CMK (cell line): Measurements from ENCODE around the gene ZNF782.
A peak's percentile ranks its signal among the peaks of the same experiment; 100 is the strongest.
"Not testable (repeated sequence)": the region's sequence is repeated elsewhere in the genome, so short reads cannot be mapped to it uniquely, and the experiment has no call there.

ENCODE experiments used
- DNase-seq: peaks from one replicate; pipeline ENCODE4 v3.0.0-alpha.2; 2010; ENCODE audit warnings: low read depth

ZNF782 gene

GRCh38 chr9:96853781-96854650, at the start of gene ZNF782:
Gene ZNF782 (minus strand): TSS chr9:96854514. CDS start chr9:96851961, 2,553 bp downstream.
- peak; percentile 89 for DNase-seq

DNA sequence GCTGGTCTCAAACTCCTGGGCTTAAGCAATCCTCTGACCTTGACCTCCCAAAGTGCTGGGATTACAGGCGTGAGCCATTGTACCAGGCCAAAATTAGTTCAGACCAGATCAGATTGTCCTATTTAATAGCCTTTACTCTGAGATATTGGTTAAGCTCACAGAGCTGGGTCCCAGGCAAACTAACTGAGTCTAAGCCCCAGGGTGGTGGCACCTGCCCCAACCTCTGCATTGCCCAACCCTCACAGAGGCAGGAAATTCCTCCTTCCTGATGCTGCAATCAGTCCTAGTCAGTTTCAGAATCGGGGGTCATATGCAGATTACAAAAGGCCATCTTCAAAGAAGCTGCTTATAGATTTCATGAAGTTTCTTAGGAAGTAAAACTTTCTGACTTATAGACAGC, 45.7 kb upstream of the ZNF782 start:
- DNase-seq = not testable (repeated sequence)

DNA sequence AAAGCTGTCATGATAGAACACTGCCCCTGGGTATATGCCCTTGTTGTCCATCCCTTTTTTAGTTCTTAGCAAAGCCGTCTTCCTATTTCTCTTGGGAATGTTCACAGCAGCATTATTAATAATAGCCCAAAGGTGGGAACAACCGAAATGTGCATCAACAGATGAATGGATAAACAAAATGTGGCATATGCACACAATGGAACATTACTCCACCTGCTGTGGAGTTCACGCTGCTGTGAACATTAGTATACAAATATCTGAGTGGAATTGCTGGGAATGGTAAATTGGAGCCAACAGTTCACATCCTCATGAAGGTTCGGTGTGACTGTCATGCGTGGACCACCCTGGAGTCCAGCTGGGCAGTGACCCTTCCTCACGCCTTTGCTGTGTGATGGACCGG, 37.8 kb upstream of the ZNF782 start:
- DNase-seq = no peak

DNA sequence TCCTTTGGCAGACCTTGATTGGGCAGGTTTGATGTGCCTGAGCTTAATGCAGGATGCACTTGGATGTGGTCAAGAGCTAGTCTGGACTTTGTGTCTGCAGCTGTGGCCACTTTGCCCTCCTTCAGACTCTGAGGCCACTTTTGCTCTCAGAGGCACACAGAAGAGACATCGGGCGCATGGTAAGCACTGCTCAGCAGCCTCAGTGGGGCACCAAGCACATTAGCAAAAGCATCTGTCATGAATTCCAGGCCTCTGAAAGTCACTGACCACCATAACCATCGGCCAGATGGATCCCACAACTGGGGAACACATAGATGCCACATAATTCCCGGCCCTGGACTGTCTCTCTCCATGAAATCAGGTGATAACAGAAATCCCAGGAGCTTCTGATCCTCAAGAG, 34.3 kb upstream of the ZNF782 start:
- DNase-seq = no peak

DNA sequence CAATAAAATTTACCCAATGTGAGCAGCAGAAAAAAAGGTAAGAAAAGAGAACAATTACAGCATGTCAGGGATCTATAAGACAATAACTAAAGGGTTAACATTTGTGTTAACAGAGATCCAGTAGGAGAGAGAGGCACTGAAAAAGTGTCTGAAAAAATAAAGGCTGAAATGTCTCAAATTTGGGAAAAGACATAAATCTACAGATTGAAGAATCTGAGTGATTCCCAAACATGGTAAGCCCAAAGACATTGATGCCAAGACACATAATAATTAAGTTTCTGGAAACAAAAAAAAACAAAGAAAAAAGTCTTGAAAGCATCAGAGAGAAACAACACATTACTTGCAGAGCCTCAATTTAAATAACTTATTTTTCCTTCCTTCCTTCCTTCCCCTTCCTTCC, 31.1 kb upstream of the ZNF782 start:
- DNase-seq = no peak

DNA sequence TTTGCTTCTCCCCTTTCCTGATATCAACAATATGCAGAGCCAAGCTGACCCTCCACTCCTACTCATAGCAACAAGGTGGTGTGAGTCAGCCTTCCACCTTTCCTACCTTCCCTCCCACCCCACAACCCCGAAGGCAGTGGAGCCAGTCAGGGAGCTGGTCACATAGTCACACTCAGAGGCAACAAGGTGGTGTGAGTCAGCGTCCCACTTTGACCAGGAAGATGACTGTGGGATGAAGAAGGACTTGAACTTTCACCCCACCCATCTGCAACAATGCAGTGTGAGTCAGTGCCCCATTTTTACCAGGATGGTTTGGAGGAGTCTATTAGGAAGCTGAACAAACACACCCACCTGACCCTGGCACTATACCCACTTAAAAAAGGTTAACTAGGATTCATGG, 30.1 kb upstream of the ZNF782 start:
- no peak for DNase-seq

DNA sequence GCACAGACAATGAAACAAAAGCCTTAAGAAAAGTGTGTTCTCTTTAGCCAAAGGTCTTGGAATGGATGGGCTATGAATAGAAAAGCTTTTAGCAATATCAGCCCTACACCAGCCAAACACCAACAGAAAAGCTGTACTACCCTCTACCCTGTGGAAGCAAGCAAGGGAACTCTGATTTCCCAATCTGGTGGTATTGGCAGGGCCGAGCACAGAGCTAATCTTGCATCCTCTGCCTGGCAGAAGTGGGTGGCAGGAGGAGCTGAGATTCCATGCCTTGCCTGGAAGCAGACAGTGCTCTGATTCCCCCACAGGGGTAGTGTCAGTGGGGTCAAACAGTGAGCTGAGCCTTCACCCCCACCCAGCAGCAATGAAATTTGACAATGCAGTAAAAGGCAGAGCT, 29.6 kb upstream of the ZNF782 start:
- no peak for DNase-seq

GRCh38 chr9:96877269-96877668, 23.0 kb upstream of the ZNF782 start:
- no peak for DNase-seq

- peak; percentile 32 for DNase-seq
These were observed 21.3 kb upstream of the ZNF782 start for GRCh38 chr9:96875461-96876142.

GRCh38 chr9:96874947-96875460, 20.7 kb upstream of the ZNF782 start:
- DNase-seq = no peak

DNA sequence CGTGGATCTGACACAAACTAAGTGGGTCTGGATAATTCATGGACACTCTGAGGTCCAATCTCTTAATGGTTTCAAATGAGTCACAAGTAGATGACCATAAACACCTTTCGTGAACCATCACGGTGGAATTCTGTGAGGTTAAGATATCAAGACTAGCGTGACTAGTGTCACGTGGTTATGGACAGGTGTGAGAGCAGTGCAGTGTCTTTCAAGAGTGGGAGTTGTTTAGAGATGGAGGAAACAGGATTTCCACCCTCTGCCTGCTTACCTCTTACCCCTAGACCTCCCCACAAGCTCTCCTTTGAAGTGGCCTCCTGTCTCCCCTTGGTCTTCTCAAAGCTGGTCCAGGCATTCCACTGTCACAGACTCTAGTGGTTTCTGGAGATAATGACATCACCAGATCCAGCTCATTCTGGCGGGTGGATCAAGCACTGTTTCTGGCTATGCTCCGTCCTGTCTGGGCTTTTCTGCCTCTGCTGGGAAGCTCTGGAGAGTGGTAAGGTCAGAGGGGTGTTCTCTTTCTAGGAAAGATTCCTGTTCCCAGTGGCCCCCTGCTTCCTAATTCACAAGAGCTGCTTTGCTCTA, 20.0 kb upstream of the ZNF782 start:
- no peak for DNase-seq

DNA sequence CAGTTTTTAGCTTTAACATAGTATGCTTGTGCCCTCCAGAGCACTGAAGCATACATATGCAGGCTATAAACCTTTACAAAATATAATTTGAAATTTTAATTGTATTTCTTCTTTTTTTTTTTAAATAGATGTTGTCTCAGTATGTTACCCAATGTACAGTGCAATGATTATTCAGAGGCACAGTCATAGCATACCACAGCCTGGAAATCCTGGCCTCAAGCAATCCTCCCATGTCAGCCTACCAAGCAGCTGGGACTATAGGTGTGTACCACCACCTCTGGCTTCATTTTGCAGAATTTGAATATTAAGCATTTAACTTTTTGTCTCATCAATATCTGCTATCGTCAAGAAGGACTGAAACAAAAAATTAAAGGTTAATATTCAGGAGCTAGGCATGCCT, 16.9 kb upstream of the ZNF782 start:
- no peak for DNase-seq

GRCh38 chr9:96868709-96869108, 14.4 kb upstream of the ZNF782 start:
- no peak for DNase-seq

DNA sequence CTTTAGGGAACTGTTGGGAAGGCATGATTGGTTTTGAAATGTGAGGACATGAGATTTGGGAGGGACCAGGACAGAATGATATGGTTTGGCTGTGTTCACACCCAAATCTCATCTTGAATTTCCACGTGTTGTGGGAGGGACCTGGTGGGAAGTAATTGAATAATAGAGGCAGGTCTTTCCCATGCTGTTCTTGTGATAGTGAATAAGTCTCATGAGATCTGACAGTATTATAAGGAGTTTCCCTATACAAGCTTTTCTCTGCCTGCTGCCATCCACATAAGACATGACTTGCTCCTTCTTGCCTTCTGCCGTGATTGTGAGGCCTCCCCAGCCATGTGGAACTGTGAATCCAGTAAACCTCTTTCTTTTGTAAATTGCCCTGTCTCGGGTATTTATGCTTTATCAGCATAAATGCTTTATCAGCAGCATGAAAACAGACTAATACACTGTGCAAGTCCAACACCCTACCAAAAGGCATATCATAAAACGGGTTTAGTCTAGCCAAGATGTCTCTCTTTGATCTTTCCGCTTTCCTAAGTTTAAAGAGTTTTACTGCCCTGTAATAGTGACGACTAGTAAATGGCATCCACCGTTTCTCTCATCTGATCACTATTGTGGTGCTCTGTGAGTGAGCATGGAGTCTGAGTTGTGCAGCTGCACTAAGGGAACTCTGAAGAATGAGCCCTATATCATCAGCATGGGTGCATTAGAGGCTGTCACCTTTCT, 12.9 kb upstream of the ZNF782 start:
- DNase-seq = no peak

DNA sequence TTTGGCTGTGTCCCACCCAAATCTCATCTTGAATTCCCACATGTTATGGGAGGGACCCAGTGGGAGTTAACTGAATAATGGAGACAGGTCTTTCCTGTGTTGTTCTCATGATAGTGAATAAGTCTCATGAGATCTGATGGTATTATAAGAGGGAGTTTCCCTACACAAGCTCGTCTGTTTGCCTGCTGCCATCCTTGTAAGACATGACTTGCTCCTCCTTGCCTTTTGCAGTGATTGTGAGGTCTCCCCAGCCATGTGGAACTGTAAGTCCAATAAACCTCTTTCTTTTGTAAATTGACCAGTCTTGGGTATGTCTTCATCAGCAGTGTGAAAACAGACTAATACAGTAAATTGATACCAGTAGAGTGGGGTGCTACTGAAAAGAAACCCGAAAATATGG, 10.9 kb upstream of the ZNF782 start:
- not testable (repeated sequence) for DNase-seq

GRCh38 chr9:96859461-96860198, 5.3 kb upstream of the ZNF782 start:
- DNase-seq = no peak

GRCh38 chr9:96858670-96859069, 4.4 kb upstream of the ZNF782 start:
- DNase-seq = no peak

DNA sequence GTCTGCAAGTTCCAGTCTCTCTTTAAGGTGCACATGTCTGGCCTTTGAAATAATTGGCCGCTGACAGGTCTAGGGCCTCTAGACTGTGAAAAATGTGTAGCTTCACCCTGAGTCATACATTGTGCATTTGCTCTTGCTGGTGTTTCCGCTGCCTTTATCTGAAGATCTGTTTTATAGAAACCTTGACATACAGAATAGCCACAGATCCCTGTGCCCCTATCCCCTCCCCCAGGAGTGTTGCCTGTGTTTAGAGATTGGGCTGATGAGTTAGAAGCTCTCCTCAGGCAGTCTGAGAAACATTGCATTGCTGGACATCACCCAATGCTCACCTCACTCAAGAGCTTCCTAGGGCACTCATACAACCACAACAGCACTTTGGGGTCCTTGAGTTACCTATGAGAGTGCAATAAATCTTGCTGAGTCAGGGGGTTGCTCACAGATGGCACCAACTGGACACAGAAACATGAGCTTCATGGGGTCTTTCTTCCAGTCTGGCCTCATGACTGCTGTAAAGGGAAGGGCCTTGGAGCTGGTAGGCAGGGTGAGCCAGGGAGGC, 3.8 kb upstream of the ZNF782 start:
- peak; percentile 21 for DNase-seq

- DNase-seq = peak; percentile 64
These were observed 2.3 kb upstream of the ZNF782 start for GRCh38 chr9:96856363-96857286.

DNA sequence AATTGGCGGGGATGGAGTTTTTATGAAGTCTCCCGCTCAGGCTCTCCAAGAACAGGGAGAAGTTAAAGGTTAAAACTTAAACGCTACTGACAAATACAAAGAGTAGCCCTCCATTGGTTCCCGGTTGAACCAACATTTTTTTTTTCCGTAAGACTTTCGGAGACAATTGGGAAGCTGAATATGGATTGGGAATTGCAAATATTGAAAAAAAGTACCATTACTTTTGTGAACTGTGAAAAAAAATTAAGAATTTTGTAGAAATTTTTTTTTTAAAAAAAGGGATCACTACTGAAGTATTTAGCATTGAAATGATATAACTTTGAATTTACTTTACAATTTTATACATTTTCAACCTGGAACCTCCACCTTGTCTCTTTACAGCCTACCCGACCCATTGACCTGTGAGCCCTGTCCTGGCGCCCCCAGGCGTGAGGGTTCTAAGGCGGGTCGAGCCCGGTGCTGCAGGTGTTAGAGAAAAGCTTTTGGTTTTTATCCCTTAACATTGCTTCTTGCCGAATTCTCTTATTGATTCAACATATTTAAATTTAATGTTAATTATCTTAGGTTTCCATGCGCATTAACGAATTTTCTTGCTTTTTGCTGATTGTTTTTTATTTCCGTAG, 448 bp upstream of the ZNF782 start:
- no peak for DNase-seq
